IMR-90 (cell line): Measurements from ENCODE around the gene STAC2. TPM values are rescaled to one million over a fixed set of nuclear protein-coding genes. Genes with fewer than 3 reads are reported as not detected.

ENCODE experiments used
- ATAC-seq: fragments of 200-7000 bp; cut with Tn5 transposase; 2 replicates; pipeline ENCODE4 v1.9.1; 2020; ENCODE audit warnings: low read depth, mild to moderate bottlenecking, moderate library complexity
- BruUV-seq: library from RNA; stranded (reverse); fragments of 400-500 nt; replicated peaks from 2 replicates; lab custom pipeline; 2021; lab: Mats Ljungman, UMichigan
- CTCF ChIA-PET: fragments of 300-600 bp; formaldehyde crosslinking; extraction: SDS; loops from one replicate; lab custom pipeline; 2021; ENCODE audit warnings: antibody characterized with exemption; lab: Yijun Ruan, JAX
- POLR2A ChIA-PET: fragments of 300-600 bp; sonication (Branson Sonifier 250); formaldehyde crosslinking; loops from one replicate; lab custom pipeline; 2022; ENCODE audit warnings: antibody characterized with exemption; ENCODE audit not compliant: unreplicated experiment; lab: Charles Lee
- DNase-seq: peaks from one replicate; pipeline ENCODE4 v3.0.0; 2013
- H2AFZ ChIP-seq: replicated peaks from 2 replicates; pipeline ENCODE3; 2013; ENCODE audit warnings: low read length, mild to moderate bottlenecking; ENCODE audit not compliant: poor library complexity
- H2AK5ac ChIP-seq: 2 replicates; pipeline ENCODE4 v1.6.1; 2013; ENCODE audit warnings: low read depth, low read length, inconsistent platforms
- H2AK9ac ChIP-seq: replicated peaks from 2 replicates; pipeline ENCODE3; 2013; ENCODE audit warnings: mild to moderate bottlenecking, low read depth, low read length, moderate library complexity; ENCODE audit not compliant: poor library complexity
- H2BK120ac ChIP-seq: 2 replicates; pipeline ENCODE4 v1.6.1; 2013; ENCODE audit warnings: low read depth, low read length, inconsistent platforms
- H2BK15ac ChIP-seq: 3 replicates; pipeline ENCODE4 v1.6.1; 2013; ENCODE audit warnings: low read depth, low read length, inconsistent platforms
- H2BK20ac ChIP-seq: 2 replicates; pipeline ENCODE4 v1.6.1; 2013; ENCODE audit warnings: low read depth, mild to moderate bottlenecking, inconsistent platforms, low read length, moderate library complexity
- H2BK5ac ChIP-seq: 2 replicates; pipeline ENCODE4 v1.6.1; 2013; ENCODE audit warnings: mild to moderate bottlenecking, low read depth, low read length, inconsistent platforms; ENCODE audit not compliant: poor library complexity, severe bottlenecking
- H3K14ac ChIP-seq: replicated peaks from 2 replicates; pipeline ENCODE4 v1.6.1; 2013; ENCODE audit warnings: low read depth, low read length, inconsistent platforms
- H3K18ac ChIP-seq: 2 replicates; pipeline ENCODE4 v1.6.1; 2013; ENCODE audit warnings: low read depth, low read length, control low read depth
- H3K23ac ChIP-seq: 2 replicates; pipeline ENCODE4 v1.6.1; 2013; ENCODE audit warnings: low read depth, low read length, inconsistent platforms
- H3K27ac ChIP-seq: 2 replicates; pipeline ENCODE4 v1.5.1; 2013; ENCODE audit warnings: mild to moderate bottlenecking, control low read depth, low read length; ENCODE audit not compliant: insufficient read depth
- H3K27me3 ChIP-seq: 2 replicates; pipeline ENCODE4 v1.6.1; 2013; ENCODE audit warnings: low read length; ENCODE audit not compliant: control insufficient read depth, insufficient read depth
- H3K36me3 ChIP-seq: 2 replicates; pipeline ENCODE4 v1.6.1; 2013; ENCODE audit warnings: low read length, mixed read lengths; ENCODE audit not compliant: control insufficient read depth, insufficient read depth
- H3K4ac ChIP-seq: 2 replicates; pipeline ENCODE4 v1.6.1; 2013; ENCODE audit warnings: low read depth, low read length, inconsistent platforms
- H3K4me1 ChIP-seq: 2 replicates; pipeline ENCODE4 v1.6.1; 2013; ENCODE audit warnings: low read length, mixed read lengths; ENCODE audit not compliant: control insufficient read depth, insufficient read depth
- H3K4me2 ChIP-seq: 2 replicates; pipeline ENCODE4 v1.6.1; 2013; ENCODE audit warnings: low read depth, mild to moderate bottlenecking, control low read depth, low read length, moderate library complexity
- H3K4me3 ChIP-seq: 2 replicates; pipeline ENCODE4 v1.5.1; 2013; ENCODE audit warnings: low read depth, mild to moderate bottlenecking, control low read depth, low read length, moderate library complexity; ENCODE audit not compliant: insufficient read depth
- H3K56ac ChIP-seq: 2 replicates; pipeline ENCODE4 v1.6.1; 2013; ENCODE audit warnings: low read length, inconsistent platforms; ENCODE audit not compliant: insufficient read depth; ENCODE audit errors: extremely low read depth
- H3K79me1 ChIP-seq, 2 experiments: 2 replicates each; pipeline ENCODE4 v1.6.1; 2013; ENCODE audit warnings: low read length in 2 of 2, inconsistent platforms in 1 of 2, low read depth in 1 of 2
- H3K9ac ChIP-seq: 2 replicates; pipeline ENCODE4 v1.6.1; 2013; ENCODE audit warnings: low read depth, low read length, control low read depth
- H3K9me1 ChIP-seq: 2 replicates; pipeline ENCODE4 v1.6.1; 2013; ENCODE audit warnings: low read length, inconsistent platforms; ENCODE audit not compliant: insufficient read depth
- H3K9me3 ChIP-seq: 2 replicates; pipeline ENCODE4 v1.6.1; 2013; ENCODE audit warnings: low read length; ENCODE audit not compliant: control insufficient read depth, insufficient read depth
- H4K20me1 ChIP-seq: 2 replicates; pipeline ENCODE4 v1.6.1; 2013; ENCODE audit warnings: low read length, inconsistent platforms; ENCODE audit not compliant: insufficient read depth
- H4K5ac ChIP-seq: 2 replicates; pipeline ENCODE4 v1.6.1; 2013; ENCODE audit warnings: mild to moderate bottlenecking, low read depth, low read length, control low read depth
- H4K8ac ChIP-seq, 2 experiments: 2 replicates each; pipeline ENCODE4 v1.6.1; 2013; ENCODE audit warnings: low read depth in 2 of 2, low read length in 2 of 2, control low read depth in 1 of 2, inconsistent platforms in 1 of 2
- H4K91ac ChIP-seq: 2 replicates; pipeline ENCODE4 v1.6.1; 2013; ENCODE audit warnings: low read depth, low read length, inconsistent platforms; ENCODE audit not compliant: insufficient read depth
- BHLHE40 ChIP-seq: fragments of 150-350 bp; IDR thresholded peaks from 2 replicates; pipeline ENCODE4 v1.6.1; 2016; ENCODE audit warnings: mild to moderate bottlenecking, low read depth, low read length
- FOS ChIP-seq: fragments of 150-350 bp; IDR thresholded peaks from 2 replicates; pipeline ENCODE4 v1.6.1; 2016; ENCODE audit warnings: low read depth, low read length
- RAD21 ChIP-seq: IDR thresholded peaks from 2 replicates; pipeline ENCODE4 v1.6.1; 2012; ENCODE audit warnings: low read length, improper control_type of control experiment
- WGBS, 2 experiments: methylation state at CpG; one replicate each; pipeline versions ENCODE4 v1.1.5 to v1.1.7; 2013; ENCODE audit warnings: missing lambda C conversion rate in 2 of 2; ENCODE audit not compliant: insufficient read length in 1 of 2; ENCODE audit errors: extremely low coverage in 2 of 2; 5-methylcytosine and 5-hydroxymethylcytosine counted together
- dilution Hi-C: fragments of 300-500 bp; cut with HindIII; formaldehyde crosslinking; loops from one replicate; pipeline ENCODE4 v1.14.3; 2018; ENCODE audit warnings: low sequenced_read_pairs; ENCODE audit not compliant: unreplicated experiment
- in situ Hi-C: fragments of 300-500 bp; cut with MboI; formaldehyde crosslinking; loops from 3 replicates; pipeline ENCODE4 v1.14.3; 2019; ENCODE audit warnings: low sequenced_read_pairs, inconsistent platforms, mixed read lengths
- intact Hi-C: fragments of 100-400 bp; cut with micrococcal nuclease; formaldehyde crosslinking; loops from 2 replicates; pipeline ENCODE4 v1.10.0; 2022
- polyA plus RNA-seq, 3 experiments: library from polyadenylated mRNA; depleted of rRNA; stranded (reverse); fragments of >200 nt; gene quantifications; 2 replicates each; pipeline ENCODE4 v1.2.3, GENCODE V29; 2012; ENCODE audit warnings: low replicate concordance in 1 of 3
- total RNA-seq: library from RNA; depleted of rRNA; stranded (reverse); fragments of >200 nt; gene quantifications from 2 replicates; pipeline ENCODE4 v1.2.3, GENCODE V29; 2012
- TF ChIP-seq, protein P1 (sequence below): conservative IDR thresholded peaks from 2 replicates; pipeline ENCODE4 v1.5.1; 2012; ENCODE audit warnings: mild to moderate bottlenecking, low read depth, low read length, improper control_type of control experiment
- TF ChIP-seq, protein P2 (sequence below): fragments of 150-350 bp; IDR thresholded peaks from 2 replicates; pipeline ENCODE4 v1.6.1; 2017; ENCODE audit warnings: mild to moderate bottlenecking, antibody characterized with exemption, low read length, low read depth

The STAC2 gene
- total and polyA plus RNA-seq, 2 of the 4 experiments (the other 2 are of a cell fraction), result 0.02 TPM; not detected in 1

DNA sequence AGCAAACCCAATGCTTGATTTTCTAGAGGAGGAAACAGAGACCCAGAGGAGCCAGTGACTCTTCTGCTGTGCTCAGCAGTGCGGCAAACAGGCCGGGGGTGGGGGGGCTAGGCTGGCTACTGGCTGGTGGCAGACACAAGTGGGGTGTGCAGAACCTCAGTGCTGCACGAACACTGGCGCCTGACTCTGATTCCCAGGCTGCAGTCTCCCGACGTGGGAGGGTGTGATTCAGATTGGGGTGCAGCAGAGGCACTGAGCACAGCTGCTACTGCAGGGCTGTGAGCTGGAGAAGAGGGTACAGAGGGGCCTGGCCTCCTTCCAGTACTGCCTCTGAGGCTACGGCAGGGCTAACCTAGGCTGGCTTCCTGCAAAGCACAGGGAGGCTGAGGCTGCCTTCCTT lies 17.6 kb downstream of the STAC2 start:
- Histone ChIP-seq H3K4ac (no peak overlapping the region), H4K20me1 (peaks cover 12% of the 10 kb centered on the region), H3K14ac (no peak overlapping the region), H2AK5ac (no peak overlapping the region), H3K79me1 (peaks cover 0 to 6% of the 10 kb centered on the region in 2 experiments; a peak in 2 of 4 replicates), H3K9ac (no peak overlapping the region), H2AK9ac (peak overlapping the region; percentile 44), H4K91ac (no peak overlapping the region), H3K9me3 (no peaks in the 10 kb centered on the region), H3K18ac (no peak overlapping the region), H3K23ac (no peak overlapping the region), H2AFZ (peak overlapping the region; percentile 68), H3K27me3 (no peaks in the 10 kb centered on the region), H3K36me3 (peaks cover 19% of the 10 kb centered on the region), H3K56ac (no peak overlapping the region), H3K4me2 (no peak overlapping the region), H4K8ac (no peak overlapping the region), H3K9me1 (peaks cover 12% of the 10 kb centered on the region), H2BK5ac (no peak overlapping the region), H2BK120ac (no peak overlapping the region), H2BK20ac (no peak overlapping the region), H3K4me3 (no peak overlapping the region), H3K4me1 (peaks cover 16% of the 10 kb centered on the region), H4K5ac (no peak overlapping the region), H2BK15ac (no peak overlapping the region), H3K27ac (no peak overlapping the region)
- ATAC-seq (no peak), DNase-seq (peak; percentile 53)
- ChIA-PET CTCF (no interaction called here), POLR2A (no interaction called here)
- in situ Hi-C loops (no loop called here), dilution Hi-C loops (no loop called here), intact Hi-C loops (no loop called here)
- WGBS, 2 experiments, result 29% methylated on average over 4 of the region's 7 CpGs; no CpG with 5 or more reads in 1 of the 2 experiments
- BruUV-seq, result no TSS peak
- TF ChIP-seq, protein P1, sequence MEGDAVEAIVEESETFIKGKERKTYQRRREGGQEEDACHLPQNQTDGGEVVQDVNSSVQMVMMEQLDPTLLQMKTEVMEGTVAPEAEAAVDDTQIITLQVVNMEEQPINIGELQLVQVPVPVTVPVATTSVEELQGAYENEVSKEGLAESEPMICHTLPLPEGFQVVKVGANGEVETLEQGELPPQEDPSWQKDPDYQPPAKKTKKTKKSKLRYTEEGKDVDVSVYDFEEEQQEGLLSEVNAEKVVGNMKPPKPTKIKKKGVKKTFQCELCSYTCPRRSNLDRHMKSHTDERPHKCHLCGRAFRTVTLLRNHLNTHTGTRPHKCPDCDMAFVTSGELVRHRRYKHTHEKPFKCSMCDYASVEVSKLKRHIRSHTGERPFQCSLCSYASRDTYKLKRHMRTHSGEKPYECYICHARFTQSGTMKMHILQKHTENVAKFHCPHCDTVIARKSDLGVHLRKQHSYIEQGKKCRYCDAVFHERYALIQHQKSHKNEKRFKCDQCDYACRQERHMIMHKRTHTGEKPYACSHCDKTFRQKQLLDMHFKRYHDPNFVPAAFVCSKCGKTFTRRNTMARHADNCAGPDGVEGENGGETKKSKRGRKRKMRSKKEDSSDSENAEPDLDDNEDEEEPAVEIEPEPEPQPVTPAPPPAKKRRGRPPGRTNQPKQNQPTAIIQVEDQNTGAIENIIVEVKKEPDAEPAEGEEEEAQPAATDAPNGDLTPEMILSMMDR, result no peak
- TF ChIP-seq BHLHE40, result 0 out of 2 replicates have a peak, but pooled peaks have one; percentile 29
- no peak for TF ChIP-seq FOS
- TF ChIP-seq RAD21, result no peak
- TF ChIP-seq, protein P2, sequence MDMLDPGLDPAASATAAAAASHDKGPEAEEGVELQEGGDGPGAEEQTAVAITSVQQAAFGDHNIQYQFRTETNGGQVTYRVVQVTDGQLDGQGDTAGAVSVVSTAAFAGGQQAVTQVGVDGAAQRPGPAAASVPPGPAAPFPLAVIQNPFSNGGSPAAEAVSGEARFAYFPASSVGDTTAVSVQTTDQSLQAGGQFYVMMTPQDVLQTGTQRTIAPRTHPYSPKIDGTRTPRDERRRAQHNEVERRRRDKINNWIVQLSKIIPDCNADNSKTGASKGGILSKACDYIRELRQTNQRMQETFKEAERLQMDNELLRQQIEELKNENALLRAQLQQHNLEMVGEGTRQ, result no peak
